ENCODE measurements around the gene GALNT10.
A peak's percentile ranks its signal among the peaks of the same experiment; 100 is the strongest.

Gene GALNT10

DNA sequence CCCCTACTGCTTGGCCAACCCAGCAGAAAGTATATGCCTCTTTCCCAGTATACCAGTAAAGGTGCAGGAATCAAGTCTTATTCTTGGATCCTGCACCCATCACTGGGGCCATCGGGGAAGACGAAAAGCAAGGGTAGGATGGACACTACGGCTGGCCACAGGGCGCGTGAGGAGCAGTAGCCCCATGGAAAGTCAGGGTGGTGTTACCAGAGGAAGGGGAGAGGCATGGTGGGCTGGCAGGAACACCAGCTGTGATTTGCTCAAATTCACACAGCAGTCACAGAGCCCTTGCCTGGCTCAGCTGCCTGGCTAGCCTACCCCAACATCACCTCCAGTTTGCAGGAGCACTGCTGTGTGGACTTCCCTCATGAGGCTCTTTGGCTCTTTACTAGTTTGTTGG lies 220.8 kb downstream of the GALNT10 start:
- no peak for DNase-seq

DNA sequence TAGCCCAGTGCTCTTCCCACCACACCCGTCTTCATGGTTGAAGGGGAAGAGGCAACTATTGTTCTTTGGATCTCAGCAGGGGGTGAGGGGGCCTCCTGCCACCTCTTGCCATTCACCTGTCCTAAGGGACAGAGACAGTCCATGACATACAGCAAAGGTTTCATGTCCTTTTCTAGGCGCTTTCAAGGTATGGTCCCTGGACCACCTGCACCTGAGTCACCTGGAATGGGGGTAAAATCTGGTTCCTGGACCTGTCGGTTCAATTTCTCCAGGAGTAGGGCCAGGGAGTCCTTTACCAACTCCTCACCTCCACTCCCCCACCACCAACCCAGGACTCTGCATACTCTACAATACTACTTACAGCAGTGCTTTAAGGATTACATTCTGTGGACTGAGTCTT lies 221.8 kb downstream of the GALNT10 start:
- no peak for DNase-seq

DNA sequence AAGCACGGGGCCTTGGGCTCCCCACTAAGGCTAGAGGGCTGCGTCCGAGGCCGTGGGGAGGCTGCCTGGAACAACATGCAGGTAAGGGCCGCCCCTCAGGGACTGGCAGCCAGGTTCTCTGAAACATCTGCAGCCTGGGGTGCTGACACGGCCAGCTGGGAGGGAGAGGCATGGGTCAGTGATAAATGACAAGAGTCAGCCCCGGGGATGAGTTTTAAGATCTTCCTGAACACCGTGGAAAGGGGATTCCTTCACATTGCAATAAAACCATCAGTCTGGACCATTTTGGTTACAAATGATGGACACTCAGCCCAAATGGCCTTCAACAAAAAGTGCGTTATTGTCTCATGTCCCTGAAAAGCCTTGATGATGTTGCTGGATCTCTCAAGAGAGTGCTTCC lies 222.4 kb downstream of the GALNT10 start:
- no peak for DNase-seq

DNA sequence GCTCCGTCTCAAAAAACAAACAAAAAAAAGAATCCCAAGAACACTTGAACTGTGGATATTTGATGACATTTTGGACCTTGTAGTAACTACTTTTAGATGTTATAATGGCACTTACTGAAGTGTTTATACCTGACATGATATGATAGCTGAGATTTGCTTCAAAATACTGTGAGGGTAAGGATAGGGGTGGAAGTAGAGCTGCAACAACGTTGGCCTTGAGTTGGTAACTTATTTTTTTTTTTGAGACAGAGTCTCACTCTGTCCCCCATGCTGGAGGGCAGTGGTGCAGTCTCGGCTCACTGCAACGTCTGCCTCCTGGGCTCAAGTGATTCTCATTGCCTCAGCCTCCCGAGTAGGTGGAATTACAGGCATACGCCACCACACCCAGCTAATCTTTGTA lies 224.6 kb downstream of the GALNT10 start:
- no peak for DNase-seq

DNA sequence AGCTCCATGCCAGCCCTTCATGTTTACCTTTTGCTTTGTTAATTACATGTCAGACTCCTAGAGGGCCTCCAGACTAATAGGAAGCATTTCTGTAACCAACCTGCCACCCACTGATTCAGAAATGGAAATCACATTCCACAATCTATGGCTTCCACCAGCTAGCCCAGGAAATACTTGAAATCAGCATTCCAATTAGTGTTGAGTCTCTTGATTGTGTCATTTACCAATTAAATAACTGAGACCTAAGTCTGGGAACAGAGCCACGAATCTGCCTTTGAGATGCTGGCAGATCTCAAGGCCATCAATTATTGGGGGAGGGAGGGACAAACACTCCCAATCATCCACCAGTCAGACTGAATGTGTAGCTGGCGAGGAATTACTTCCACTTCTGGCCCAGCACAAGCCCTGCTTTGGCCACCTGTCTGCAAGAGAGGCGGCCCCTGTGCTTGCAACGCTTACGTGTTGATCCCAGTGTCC lies 227.8 kb downstream of the GALNT10 start:
- DNase-seq = no peak

DNA sequence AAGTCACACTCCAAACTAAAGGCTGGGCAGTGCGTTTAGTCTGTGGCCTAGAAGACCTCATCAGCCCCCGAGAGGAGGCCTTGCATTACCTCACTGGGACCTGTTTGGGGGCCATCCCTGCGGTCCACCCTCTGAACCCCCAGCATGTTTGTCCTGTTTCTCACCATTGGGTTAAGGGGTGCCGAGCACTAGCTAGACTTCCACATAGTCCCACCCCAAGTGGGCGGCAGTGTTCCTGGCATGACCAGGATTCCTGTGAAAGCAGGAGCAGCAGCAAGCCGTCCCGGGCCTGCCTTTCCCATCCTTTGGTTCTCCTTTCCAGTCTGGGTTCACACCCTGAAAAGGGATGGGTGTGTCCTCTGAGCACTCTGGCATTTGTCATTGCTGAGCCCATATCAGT lies 228.7 kb downstream of the GALNT10 start:
- DNase-seq = no peak

DNA sequence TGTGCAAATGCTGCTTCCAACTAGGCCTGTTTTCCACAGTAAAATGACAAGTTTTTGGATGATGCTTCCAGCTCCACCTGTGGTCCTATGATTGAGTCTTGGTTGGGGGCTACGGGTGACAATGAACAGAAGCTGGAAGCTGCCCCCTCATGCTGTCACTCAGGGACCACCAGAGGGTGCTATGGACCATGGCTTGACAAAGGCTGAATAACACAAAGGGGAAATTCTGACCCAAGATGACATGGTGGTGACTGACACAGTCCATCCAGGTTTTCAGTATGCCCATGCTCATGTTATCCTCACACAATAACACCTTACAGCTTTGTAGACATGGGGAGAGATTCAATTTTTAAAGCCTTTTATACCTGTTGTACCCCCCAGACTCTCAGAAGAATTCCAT lies 231.3 kb downstream of the GALNT10 start:
- DNase-seq = no peak

DNA sequence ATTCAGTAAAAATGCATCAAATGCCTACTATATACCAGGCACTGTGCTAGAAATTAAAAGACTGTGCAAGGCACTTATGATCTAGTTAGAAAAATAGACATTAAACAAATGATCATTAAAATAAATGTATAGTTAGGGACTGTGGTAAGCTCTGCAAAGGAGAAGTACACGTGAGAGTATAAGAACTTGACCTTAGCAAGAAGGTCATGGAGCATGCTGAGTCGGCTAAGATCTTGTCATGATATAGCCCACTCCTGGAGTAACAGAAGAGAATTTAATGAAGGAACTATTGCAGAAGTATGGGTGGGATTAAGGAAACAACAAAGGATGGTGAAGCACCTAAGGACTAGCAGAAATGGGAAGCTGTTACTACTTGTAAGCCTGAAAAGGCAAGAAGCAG lies 231.8 kb downstream of the GALNT10 start:
- DNase-seq = no peak

DNA sequence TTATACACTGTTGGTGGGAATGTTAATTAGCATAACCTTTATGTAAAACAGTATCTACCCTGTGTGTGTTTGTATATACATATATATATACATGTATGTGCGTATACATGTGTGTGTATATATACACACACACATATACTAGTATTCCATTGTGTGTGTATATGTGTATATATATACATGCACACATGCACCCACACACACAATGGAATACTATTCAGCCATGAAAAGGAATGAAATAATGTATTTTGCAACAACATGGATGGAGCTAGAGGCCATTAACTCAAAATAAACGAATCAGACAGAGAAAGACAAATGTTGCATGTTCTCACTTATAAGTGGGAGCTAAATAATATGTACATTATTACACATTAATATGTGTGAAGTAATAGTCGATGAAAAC lies 237.7 kb downstream of the GALNT10 start:
- DNase-seq = no peak

DNA sequence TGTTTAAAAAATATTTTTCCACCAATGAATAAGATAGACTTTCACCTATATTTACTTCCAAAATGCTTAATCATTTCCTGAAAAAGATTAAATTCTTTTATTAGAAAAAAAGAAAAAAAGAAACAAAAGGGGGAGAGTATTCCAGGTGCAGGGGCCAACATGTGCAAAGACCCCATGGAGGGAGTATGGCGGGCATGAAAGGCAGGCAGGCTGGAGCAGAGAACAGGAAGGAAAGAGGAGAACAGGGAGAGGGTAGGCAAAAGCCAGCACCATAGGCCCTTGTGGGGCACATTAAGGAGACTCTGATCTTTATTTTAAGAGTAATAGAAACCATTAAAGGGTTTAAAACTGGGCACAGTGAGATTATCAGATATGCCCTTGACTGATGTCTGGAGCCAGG lies 238.8 kb downstream of the GALNT10 start:
- no peak for DNase-seq

DNA sequence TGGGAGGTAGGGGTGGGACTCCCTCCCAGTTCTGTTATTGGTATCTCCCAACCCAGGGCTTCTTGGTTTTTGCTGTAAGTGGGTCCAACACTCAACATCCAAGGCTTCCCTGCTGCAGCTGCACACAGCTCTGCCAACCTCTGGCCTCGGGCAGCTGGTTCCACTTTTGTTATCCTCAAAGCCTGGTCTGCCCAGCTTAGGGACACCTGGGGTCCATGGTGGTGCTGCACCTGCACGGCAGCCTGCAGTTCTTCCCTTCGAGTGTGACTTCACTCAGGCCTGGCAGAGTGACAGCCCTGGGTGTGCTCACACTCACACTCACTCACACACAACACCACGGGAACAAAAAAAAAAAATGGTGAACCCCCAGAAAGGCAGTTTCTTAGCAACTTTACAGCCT lies 239.9 kb downstream of the GALNT10 start:
- no peak for DNase-seq

DNA sequence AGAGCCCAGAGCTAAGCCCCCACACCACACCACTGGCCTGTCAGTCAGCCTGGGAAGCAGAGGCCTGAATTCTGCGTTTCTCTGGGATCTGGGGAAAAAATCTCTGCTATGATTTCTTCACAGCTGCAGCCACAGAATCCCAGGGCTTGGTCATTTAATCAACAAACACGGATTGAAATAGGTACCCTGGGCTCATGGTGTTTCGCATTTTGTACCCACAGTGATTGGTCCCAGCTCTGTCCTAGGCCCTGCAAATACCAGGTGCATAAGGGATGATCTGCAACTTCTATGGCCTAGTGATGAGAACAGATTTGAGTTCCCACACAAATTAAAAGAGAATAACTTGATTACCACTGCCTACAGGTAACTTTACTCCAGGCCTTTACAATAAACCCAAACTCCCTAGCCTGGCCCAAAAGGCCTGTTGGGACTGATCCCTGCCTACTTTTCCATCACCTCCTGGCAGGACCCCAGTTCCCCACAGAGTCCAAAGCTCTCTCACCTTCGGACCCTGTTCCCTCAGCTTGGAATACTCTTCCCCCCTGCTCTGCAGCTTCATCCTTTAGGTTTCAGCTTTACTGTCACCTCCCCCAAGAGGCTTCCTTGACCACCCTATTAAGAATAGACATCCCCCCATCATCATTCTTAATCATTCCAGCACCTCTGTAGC lies 240.6 kb downstream of the GALNT10 start:
- no peak for DNase-seq

DNA sequence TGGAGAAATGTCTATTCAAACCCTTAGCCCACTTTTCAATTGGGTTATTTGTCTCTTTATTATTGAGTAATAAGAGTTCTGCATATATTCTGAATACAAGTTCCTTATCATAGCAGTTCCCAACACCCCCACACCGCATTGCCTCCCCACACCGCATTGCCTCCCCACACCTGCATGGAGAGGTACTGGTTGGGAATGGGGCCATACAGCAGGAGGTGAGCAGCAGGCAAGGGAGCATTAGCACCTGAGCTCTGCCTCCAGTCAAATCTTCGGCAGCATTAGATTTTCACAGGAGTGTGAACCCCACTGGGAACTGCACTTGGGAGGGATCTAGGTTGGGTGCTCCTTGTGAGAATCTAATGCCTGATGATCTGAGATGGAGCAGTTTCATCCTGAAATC lies 244.7 kb downstream of the GALNT10 start:
- no peak for DNase-seq

DNA sequence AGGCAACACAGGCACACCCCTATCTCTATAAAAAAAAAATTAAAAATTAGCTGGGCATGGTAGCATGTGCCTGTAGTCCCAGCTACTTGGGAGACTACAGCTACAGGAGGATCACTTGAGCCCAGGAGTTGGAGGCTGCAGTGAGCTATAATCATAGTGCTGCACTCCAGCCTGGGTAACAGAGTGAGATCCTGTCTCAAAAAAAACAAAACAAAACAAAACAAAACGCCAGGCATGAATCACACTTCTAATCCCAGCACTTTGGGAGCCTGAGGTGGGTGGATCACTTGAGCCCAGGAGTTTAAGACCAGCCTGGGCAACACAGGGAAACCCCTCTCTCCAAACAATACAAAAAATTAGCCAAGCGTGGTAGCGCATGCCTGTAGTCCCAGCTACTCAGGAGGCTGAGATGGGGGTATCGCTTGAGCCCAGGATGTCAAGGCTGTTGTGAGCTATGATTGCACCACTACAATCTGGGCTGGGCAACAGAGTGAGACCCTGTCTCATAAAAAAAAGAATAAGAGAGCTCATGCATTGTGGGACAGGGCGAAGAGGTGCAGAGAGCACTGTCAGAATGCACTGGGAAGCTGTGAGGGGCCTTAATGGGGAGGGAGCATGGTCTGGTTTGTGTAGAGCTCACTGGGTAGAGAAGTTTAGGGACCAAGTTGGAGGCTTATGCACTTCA lies 246.9 kb downstream of the GALNT10 start:
- DNase-seq = no peak

DNA sequence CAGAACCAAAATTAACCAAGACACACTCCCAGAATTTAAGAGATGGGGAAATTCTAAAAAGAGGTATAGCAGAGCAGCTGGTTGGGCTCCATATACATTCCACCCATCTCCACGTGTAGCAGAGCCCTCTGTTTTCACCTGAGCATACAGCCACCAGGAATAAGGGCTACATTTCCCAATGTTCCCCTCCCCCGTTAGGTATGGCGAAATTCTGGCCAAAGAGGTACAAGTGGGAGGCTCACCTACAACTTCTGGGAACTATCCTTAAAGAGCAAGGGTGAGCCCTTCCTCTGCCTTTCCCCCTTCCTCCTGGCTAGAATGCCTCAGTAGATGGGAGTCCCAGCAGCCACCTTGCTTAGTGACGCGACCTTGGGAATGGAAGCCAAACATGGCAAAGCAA lies 250.0 kb downstream of the GALNT10 start:
- no peak for DNase-seq

DNA sequence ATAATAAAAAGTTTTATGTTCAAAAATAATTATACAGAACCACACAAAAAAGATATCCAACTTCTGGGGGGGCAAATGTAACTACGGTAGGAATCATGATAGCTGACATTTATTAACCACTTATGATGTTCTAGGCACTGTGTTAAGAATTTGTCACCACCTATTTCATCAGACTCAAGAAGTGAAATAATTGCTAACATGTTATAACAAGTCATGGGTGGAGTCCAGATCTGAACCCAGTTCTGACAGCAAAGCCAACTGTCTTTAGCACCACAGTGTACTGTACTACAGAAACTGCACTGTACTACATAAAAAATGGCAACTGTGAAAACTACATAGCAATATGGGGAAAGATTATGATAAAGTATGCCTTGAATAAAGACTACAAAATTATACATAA lies 252.3 kb downstream of the GALNT10 start:
- no peak for DNase-seq

DNA sequence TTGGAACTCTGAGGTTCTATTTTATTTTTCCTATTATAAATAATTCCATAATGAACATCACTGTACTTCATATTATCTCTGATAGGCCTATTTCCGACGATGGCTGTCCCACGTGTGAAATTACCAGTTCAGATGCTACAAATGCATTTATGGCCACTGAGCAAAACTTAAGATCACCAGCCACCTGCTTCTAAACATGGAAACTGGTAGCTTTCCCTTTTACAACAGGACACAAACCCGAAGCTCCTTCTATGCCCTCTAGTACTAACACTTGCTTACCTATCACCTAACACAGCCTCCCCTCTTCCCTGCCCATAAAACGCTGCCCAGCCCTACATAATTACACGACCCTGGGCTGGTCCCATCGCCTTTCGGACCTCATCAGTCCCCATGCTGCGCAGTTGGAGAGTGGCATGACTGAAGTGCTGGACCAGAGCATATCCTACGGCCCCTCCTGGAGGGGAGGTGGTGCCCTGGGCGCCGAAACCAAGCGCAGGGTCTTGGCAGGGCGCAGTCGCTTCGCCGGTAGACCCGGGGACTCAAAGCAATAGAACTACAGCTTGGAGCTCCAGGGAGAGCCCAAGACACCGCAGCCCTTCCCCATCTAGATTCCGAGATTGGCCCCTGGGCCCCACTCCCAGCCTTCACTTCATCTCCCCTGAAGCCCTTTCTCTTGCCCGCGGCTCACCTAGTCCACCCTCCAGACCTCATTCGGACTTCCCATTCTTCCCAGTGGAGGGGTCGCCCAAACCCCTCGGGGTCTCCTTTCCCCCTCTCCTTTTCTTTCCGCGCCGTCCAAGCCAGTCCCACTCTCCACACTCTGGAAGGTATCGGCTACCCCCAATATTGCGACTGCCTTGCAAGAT lies 254.3 kb downstream of the GALNT10 start:
- DNase-seq = peak; percentile 13

DNA sequence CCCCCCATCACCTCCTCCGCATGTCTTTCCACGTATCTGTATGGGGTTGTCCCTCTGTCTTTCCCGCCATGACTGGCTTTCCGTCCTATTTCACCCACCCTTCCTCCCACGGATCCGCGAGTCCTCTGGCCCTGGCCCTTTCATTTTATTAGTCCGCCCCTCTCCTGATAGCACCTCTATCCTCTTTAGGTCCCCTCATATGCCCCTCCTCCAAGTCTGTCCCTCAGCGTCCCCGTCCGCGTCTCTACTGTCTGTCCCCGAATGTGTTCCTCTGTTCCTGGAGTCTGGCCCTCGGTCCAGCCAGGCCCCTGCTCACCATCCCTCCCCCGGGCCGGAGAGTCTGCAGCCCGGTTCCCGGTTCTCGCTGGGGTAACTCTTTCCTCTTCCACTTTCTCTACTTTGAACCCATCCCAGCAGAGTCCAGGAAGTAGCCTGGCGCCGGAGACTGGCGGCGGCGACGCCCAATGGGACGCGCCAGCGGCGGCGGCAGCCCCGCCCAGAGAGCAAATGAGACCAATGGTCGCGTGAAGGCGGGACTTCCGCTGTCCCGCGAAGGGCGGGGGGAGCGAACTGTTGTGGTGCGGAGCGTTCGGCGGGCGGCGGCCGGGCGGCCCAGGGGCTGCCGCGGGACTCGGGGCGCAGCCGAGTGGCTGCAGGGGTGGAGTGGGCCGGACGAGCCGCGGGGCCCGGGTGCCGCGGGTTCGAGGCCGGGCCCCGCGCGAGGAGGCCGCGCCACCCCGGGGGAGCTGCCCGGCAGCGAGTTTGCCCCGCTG lies 255.1 kb downstream of the GALNT10 start, which contains the start of gene SAP30L:
TSS of gene SAP30L (plus strand) at position 576 of the 773 bp plus-strand sequence. CDS start 608 bp downstream, outside the sequence.
- DNase-seq = peak; percentile 95

DNA sequence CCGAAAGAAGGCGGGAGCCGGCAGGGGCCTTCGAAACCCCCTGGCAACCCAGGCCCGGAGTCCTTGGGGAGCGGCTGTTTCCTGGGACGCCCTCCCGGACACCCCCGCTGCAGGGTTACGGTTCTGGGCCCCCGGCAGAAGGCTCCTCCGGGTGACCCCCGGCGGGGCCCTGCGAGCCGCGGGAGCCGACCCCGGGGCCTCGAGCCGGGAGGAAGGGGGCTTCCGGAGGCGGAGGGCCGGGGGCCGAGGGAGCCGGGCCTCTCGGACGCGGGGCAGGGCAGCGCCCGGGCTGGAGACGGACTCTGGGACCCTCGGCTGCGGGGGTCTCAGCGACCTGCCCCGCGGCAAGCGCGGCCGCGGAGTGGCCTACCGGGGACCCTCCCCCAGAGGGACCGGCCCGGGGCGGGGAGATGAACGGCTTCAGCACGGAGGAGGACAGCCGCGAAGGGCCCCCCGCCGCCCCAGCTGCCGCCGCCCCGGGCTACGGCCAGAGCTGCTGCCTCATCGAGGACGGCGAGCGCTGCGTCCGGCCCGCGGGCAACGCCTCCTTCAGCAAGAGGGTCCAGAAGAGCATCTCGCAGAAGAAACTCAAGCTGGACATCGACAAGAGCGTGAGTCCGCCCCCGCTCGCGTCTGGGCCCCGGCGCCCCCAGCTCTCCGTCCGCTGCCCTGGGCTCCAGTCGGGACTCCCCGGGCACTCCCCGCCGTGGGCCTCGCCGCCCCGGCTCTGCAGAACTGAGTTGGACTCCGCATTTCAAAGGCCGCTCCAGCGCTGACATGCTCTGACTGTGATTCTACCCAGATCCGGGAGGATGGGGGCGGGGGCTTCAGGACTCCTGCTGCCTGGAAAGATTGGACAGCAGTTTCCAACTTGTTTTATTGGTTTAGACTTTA lies 255.9 kb downstream of the GALNT10 start:
- peak; percentile 40 for DNase-seq

DNA sequence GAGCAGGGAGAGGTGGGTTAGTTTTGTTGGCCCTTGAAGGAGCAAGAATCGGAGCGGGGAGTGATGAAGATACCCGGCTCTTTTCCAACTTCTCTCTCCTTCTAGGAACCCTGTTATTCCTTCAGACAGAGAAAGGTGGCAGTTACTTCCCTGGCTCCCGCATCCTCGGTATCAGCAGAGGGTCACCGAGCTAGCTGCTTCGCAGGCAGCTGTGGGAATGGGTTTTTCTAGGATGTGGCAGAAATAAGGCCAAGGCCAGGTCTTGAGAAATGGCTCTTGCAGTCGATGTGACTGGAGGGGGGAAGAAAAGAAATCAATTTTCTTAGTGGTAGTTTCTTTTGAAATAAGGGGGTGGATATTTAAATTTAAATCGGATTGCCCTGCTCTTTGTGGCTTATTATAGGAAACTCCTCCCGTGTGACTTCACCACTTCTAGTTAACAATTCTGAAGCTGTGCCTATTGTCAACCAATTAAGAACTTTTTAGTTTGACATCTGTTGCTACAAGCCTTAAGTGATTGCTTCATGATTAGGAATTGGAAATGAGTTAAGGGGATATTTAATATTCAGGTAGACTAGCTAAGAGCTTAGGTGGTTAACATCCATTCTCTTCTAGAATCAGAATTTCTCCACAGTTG lies 256.7 kb downstream of the GALNT10 start:
- no peak for DNase-seq

DNA sequence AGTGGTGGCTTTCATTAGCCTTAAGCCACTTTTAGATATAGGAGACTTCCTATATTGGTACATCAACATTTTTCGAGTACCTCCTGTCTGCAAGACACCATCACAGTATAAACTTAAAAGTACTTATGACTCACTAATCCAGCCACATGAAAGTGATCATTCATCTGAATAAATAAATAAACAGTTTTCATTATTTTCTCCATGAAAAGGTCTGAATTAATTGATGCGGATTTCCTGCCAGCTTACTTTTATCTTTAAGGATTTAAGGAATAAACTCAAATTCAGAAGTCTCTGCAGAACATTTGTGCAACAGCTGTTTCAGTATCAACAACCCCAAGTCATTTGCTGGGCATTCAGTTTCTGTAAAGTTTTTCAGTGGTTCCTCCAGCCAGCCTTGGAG lies 259.3 kb downstream of the GALNT10 start:
- DNase-seq = no peak
